GM19023 (cell line): ENCODE measurements around the gene HCN2.
"Not testable (repeated sequence)": the region's sequence is repeated elsewhere in the genome, so short reads cannot be mapped to it uniquely, and the experiment has no call there.

ENCODE experiments used
- ATAC-seq: cut with Tn5 transposase; IDR thresholded peaks from one replicate; pipeline ENCODE4 v1.9.1; 2021; ENCODE audit warnings: mild to moderate bottlenecking, moderate library complexity; ENCODE audit not compliant: unreplicated experiment

The HCN2 gene

DNA sequence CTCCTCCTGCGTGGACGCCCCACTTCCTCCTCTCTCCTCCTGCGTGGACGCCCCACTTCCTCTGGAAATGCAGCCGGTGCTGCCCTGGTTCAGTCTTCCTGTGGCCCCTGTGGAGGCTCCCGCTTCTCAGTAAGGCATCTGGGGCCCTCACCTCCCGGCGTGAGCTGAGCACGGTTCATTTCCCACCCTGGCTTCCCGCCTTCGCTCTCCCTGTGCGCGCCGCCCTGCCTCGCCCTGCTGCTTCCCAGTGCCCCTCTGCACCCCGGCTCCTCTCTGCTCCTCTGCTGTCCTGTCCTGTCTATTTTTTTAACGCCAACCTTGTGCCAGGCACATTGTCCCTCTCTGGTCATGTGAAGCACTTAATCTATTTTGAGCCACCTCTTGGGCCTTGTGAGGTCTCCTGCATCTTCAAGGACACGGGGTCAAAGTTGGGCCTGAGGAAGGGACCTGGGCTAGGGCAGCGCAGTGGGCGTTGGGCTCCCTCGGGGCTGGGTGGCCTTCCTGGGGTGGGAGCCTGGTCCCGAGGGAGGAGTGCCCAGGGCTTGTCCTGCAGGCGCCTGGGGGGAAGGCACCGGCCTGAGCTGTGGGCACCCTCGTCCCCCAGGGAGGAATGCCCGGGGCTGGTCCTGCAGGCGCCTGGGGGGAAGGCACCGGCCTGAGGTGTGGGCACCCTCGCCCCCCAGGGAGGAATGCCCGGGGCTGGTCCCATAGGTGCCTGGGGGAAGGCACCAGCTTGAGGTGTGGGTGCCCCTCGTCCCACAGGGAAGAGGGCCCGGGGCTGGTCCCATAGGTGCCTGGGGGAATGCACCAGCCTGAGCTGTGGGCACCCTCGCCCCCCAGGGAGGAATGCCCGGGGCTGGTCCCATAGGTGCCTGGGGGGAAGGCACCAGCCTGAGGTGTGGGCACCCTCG, 13.0 kb downstream of the HCN2 start:
- ATAC-seq, result no peak

DNA sequence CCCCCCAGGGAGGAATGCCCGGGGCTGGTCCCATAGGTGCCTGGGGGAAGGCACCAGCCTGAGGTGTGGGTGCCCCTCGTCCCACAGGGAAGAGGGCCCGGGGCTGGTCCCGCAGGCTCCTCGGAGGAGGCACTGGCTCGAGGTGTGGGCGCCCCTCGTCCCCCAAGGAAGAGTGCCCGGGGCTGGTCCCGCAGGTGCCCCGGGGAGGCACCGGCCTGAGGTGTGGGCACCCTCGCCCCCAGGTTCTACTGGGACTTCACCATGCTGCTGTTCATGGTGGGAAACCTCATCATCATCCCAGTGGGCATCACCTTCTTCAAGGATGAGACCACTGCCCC, 13.6 kb downstream of the HCN2 start:
- not testable (repeated sequence) for ATAC-seq

DNA sequence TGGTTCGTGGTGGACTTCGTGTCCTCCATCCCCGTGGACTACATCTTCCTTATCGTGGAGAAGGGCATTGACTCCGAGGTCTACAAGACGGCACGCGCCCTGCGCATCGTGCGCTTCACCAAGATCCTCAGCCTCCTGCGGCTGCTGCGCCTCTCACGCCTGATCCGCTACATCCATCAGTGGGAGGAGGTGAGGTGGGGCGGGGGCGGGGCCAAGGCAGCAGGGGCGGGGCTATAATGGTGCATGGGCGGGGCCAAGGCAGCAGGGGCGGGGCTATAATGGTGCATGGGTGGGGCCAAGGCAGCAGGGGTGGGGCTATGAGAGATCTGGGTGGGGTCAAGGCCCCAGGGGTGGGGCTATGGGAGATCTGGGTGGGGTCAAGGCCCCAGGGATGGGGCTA, 14.1 kb downstream of the HCN2 start:
- not testable (repeated sequence) for ATAC-seq

DNA sequence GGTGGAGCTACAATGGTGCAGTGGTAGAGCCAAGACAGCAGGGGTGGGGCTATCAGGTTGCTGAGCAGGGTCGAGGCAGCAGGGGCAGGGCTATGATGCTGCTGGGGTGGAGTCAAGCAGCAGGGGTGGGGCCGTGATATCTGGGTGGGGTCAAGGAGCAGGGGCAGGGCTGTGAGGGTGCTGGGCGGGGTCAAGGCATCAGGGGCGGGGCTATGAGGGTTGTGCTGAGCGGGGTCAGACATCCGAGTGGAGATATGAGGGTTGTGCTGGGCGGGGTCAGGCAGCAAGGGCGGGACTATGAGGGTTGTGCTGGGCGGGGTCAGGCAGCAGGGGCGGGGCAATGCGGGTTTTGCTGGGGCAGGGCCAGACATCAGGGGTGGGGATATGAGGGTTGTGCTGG, 14.7 kb downstream of the HCN2 start:
- no peak for ATAC-seq

DNA sequence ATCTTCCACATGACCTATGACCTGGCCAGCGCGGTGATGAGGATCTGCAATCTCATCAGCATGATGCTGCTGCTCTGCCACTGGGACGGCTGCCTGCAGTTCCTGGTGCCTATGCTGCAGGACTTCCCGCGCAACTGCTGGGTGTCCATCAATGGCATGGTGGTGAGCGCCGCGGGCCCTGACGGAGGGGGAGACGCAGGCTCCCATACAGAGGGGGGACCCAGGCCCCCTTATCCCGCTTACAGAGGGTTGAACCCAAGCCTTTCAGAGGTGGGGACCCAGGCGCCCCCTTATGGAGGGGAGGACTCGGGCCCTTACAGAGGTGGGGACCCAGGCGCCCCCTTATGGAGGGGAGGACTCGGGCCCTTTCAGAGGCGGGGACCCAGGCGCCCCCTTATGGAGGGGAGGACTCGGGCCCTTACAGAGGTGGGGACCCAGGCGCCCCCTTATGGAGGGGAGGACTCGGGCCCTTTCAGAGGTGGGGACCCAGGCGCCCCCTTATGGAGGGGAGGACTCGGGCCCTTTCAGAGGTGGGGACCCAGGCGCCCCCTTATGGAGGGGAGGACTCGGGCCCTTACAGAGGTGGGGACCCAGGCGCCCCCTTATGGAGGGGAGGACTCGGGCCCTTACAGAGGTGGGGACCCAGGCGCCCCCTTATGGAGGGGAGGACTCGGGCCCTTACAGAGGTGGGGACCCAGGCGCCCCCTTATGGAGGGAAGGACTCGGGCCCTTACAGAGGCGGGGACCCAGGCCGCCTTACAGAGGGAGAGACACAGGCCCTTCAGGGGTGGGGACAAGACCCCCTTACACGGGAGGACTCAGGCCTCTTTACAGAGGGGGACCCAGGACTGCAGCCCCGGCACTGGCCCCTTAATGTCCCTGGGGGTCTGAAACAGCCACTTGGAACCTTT, 15.6 kb downstream of the HCN2 start:
- not testable (repeated sequence) for ATAC-seq

DNA sequence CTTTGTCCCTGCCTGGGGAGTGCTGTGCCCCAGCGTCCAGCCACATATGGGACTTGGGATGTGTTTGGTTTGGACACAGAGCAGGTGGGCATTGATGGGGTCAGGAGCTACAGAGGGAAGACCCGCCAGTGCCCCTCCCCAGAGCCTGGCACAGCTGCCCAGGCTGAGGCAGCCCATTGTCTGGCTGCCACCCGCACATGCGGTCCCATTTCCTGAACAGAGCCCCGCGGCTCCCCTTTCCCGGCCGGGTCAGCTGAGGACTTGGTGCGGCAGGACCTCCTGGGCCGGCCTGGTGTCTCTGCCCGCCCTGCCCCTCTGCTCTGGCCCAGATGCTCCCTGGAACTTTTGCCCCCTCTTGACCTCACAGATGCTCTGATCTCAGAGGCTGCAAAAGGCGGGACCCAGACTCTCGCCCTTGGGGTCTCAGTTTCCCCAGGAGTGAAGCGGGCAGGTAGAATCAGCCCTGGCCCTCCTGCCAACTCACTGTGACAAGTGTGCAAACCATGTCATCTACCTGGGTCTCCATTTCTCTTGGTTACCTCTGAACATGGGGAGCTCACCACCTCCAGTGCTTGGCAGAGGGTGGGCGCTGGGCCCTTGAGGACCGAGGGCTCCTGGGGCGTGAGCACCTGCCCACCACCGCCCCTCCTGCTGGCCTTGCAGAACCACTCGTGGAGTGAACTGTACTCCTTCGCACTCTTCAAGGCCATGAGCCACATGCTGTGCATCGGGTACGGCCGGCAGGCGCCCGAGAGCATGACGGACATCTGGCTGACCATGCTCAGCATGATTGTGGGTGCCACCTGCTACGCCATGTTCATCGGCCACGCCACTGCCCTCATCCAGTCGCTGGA, 17.8 kb downstream of the HCN2 start:
- no peak for ATAC-seq

DNA sequence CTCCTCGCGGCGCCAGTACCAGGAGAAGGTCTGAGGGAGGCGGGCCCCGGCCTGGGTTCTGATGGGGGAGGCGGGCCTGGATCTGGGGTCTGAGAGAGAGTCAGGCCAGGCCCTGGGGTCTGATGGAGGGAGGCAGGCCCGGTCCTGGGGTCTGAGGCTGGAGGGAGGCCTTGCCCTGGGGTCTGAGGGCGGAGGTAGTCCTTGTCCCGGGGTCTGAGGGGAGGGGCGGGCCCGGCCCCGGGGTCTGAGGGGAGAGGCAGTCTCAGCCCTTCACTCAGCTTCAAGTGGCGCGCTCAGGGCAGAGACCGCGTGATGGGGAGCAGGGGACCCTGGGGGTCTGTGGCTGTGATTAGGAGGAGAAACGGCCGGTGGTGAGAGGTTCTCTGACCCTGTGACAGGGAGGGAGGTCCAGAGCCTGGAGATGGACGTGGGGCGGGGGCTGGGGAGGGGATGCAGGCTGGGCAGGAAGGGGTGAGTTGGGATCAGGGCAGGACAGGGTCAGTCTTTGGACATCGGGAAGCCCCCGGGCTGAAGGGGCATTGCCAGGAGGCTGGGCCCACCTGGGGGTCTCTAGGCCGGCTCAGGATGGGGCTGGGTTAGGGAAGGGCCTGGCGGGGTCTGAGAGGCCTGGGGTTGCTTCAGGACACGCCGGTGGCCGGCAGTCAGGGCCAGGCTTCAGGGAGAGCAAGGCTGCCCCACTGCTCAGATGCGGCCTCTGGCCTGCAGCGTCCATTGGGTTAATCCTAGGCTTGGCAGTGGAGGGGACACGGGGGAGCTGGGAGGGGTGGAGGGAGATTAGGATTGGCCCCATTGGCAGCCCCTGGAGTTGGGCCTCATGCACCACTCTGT, 18.7 kb downstream of the HCN2 start:
- no peak for ATAC-seq

DNA sequence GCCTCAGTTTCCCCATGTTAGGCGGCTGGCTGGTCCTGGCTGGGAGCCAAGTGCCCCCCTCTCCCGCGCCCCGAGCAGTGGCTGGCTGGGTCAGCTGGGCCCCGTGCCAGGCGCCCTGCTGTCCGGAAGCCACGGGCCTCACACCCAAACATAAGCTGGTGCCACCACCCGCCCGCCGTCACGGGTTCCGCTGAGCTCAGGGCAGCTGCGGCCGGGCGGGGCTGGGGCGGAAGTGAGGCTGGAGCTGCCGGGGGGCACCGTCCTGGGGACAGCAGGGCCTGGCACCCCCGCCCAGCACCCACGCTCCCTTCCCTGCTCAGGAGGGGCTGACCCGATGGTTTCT, 19.3 kb downstream of the HCN2 start:
- ATAC-seq, result no peak

DNA sequence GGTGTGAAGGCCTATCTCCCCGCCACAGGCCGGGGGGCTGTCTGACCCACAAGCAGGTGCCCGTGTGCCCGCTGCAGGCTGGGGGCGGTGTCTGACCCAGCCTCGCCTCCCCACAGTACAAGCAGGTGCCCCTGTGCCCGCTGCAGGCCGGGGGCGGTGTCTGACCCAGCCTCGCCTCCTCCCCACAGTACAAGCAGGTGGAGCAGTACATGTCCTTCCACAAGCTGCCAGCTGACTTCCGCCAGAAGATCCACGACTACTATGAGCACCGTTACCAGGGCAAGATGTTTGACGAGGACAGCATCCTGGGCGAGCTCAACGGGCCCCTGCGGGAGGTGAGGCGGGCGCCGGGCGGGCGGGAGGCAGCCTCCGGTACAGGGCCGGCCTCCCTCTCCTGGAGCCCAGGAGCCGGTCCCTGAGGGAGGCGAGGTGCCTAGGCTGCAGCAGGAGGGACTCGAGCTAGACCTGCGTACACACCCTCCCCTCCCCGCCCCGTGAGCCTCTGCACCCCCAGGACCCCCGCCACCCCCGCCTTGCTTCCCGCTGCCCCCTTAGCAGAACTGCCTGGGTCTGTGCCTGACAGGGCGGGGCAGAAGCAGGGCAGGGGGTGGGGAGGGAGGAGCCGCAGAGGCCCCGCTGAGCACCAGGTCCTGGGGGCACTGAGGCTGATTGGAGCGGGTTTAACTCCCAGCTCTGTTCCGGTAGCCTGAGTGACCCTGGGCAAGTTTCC, 20.6 kb downstream of the HCN2 start:
- no peak for ATAC-seq

DNA sequence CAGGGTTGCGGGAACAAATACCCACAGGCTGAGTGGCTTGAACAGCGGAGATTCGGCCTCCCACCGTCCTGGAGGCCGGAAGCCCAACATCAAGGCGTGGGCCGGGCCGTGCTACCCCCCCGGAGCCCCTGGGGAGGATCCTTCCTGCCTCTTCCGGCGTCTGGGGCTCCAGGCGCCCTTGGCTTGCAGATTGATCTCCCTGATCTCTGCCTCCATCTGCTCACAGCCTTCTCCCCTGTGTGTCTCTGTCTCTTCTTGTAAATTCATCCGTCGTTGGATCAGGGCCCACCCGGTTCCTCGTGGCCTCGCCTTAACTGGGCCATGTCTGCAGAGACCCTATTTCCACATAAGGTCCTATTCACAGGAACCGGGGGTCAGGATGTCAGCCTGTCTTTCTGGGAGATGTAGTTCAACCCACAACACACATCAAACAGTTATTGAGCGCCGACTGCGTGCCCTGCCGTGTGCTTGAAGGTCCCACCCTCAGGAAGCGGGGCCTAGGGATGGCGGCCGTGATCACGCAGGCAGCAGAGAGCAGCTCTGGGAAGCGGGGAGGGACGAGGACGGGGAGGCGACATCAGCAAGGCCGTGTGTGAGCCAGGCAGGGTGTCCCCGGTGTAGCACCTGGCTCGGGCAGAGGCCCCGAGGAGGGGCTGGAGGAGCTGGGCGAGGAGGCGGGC, 21.3 kb downstream of the HCN2 start:
- ATAC-seq, result no peak

DNA sequence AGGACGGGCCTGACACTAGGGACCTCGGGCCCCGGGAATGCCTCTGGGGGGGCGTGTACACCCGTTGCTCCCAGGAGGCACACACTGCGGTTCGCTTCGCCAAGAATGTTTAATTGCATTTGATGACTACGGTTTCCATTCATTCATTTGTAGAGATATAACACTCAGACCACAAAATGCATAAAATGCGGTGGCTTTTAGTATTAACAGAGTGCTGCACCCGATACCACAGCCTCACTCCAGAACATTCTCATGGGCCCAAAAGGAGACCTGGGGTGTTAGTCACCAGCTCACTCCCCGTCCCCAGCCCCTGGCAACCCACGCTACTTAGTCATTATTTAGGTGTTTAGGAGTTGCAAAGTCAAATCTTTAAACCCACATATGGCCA, 21.8 kb downstream of the HCN2 start:
- ATAC-seq, result no peak

DNA sequence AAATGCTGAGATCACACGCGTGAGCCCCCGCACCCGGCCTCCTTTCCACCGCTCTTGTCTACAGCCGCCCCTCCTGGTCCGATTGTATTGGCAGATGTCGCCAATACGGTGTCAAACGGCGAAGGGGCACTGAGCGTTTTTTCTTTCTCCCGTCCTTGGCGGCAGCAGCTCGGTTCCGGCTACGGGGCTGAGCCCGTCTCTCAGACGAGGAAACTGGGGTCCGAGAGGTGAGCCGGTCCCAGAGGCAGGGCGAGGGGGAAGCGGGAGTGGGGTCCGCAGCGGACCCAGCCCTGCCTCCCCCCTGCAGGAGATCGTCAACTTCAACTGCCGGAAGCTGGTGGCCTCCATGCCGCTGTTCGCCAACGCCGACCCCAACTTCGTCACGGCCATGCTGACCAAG, 23.3 kb downstream of the HCN2 start:
- ATAC-seq, result no peak

DNA sequence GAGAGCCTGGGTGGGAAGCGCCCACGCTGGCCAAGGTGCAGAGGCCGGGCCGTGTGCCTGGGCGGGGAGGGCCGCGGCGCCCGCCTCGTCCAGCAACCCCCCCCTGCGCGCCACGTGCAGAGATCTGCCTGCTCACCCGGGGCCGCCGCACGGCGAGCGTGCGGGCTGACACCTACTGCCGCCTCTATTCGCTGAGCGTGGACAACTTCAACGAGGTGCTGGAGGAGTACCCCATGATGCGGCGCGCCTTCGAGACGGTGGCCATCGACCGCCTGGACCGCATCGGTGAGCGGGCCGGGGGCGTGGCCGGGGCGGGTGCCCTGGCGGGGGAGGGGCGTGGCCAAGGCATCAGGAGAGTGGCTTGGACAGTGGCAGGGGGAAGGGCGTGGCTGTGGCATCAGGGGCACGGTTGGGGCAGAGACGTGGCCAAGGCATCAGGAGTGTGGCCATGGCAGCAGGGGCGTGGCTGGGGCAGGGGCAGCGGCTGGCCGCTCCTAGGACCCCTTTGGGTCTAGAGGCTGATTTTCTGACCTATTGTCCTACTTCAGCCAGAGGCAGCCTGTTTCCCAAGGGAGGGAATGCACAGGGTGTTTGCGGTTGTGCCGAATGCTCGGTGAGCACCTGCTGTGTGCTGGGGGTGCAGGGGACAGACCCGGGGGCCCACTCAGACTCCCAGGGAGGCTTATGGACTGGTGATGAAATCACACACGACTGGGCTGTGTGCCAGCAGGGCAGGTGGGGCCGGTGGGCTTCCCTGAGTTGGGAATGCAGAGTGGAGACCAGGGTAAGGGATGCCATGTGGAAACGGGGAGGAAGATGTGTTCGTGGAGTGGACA, 24.3 kb downstream of the HCN2 start:
- no peak for ATAC-seq

DNA sequence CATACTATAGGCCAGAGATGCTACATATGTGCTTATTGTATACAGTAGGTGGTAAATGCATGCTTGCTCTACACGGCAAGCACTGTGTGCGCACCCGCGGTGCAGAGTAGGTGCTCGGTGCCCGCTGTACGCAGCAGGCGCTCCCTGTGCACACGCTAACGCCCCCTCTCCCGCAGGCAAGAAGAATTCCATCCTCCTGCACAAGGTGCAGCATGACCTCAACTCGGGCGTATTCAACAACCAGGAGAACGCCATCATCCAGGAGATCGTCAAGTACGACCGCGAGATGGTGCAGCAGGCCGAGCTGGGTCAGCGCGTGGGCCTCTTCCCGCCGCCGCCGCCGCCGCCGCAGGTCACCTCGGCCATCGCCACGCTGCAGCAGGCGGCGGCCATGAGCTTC, 25.9 kb downstream of the HCN2 start:
- ATAC-seq, result no peak

DNA sequence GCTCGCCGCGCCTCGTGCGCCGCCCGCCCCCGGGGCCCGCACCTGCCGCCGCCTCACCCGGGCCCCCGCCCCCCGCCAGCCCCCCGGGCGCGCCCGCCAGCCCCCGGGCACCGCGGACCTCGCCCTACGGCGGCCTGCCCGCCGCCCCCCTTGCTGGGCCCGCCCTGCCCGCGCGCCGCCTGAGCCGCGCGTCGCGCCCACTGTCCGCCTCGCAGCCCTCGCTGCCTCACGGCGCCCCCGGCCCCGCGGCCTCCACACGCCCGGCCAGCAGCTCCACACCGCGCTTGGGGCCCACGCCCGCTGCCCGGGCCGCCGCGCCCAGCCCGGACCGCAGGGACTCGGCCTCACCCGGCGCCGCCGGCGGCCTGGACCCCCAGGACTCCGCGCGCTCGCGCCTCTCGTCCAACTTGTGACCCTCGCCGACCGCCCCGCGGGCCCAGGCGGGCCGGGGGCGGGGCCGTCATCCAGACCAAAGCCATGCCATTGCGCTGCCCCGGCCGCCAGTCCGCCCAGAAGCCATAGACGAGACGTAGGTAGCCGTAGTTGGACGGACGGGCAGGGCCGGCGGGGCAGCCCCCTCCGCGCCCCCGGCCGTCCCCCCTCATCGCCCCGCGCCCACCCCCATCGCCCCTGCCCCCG, 26.5 kb downstream of the HCN2 start:
- no peak for ATAC-seq

DNA sequence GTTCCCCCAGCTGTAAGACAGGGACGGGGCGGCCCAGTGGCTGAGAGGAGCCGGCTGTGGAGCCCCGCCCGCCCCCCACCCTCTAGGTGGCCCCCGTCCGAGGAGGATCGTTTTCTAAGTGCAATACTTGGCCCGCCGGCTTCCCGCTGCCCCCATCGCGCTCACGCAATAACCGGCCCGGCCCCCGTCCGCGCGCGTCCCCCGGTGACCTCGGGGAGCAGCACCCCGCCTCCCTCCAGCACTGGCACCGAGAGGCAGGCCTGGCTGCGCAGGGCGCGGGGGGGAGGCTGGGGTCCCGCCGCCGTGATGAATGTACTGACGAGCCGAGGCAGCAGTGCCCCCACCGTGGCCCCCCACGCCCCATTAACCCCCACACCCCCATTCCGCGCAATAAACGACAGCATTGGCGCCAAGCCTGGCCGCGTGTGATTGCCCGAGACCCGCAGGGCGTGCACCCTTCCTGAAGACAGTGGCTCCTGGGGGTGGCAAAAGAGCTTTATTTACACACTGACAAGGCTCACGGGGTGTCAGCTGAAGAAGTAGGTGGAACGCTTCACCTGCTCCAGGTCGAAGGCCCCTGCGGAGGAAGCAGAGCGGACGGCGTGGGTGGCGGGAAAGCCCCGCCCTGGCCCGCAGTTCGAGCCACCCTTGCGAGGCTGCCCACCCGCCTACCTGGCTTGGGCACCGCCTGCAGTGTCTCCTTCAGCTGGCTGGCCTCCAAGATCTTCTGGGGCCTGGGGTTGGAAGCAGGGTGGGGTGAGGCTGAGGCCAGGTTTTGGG, 27.3 kb downstream of the HCN2 start:
- ATAC-seq, result no peak
